GM10248 (cell line): ENCODE results near the gene ROBO3.
A peak's percentile ranks its signal among the peaks of the same experiment; 100 is the strongest.

Source experiments
- CTCF ChIA-PET: fragments of 300-600 bp; sonication (Branson Sonifier 250); formaldehyde crosslinking; extraction: SDS; loops from one replicate; lab custom pipeline; 2021; ENCODE audit warnings: antibody characterized with exemption; lab: Yijun Ruan, JAX
- POLR2A ChIA-PET: fragments of 350-650 bp; sonication (Branson Sonifier 250); formaldehyde crosslinking; extraction: SDS; loops from one replicate; lab custom pipeline; 2020; ENCODE audit warnings: antibody characterized with exemption; lab: Yijun Ruan, JAX
- DNase-seq: peaks from one replicate; pipeline ENCODE4 v3.0.0; 2012; ENCODE audit errors: extremely low spot score
- CTCF ChIP-seq: IDR thresholded peaks from 2 replicates; pipeline ENCODE4 v1.5.1; 2012; ENCODE audit warnings: mild to moderate bottlenecking, low read depth; ENCODE audit errors: extremely low read depth, missing control alignments, control extremely low read depth

ROBO3 gene

GRCh38 chr11:124873951-124874350 lies 8.7 kb downstream of the ROBO3 start:
- ChIA-PET CTCF (interaction anchor here (0.7 kb wide), 1 partner anchor 230 kb away, joined by 3 read pairs; no protein-coding TSS in a partner anchor), POLR2A (no interaction called here)
- no peak for TF ChIP-seq CTCF
- DNase-seq = no peak

- no peak for TF ChIP-seq CTCF
- POLR2A ChIA-PET = no interaction called here
- DNase-seq = no peak
- CTCF ChIA-PET = interaction anchor here (0.7 to 2.1 kb wide), 2 partner anchors 13 to 231 kb away, joined by 3 to 19 read pairs; no protein-coding TSS in a partner anchor
Observed at GRCh38 chr11:124874571-124875255, 9.5 kb downstream of the ROBO3 start.

- ChIA-PET CTCF (interaction anchor here (1.2 to 2.1 kb wide), 7 partner anchors 9 to 478 kb away, joined by 3 to 28 read pairs (median 7); no protein-coding TSS in a partner anchor), POLR2A (no interaction called here)
- TF ChIP-seq CTCF = no peak
- no peak for DNase-seq
Observed at GRCh38 chr11:124875401-124875800, 10.2 kb downstream of the ROBO3 start.

GRCh38 chr11:124875943-124876817 lies 10.9 kb downstream of the ROBO3 start:
- POLR2A ChIA-PET = interaction anchor here (0.7 kb wide), 1 partner anchor 58 kb away, joined by 6 read pairs; no protein-coding TSS in a partner anchor
- DNase-seq = peak; percentile 91
- TF ChIP-seq CTCF = peak; percentile 93

GRCh38 chr11:124876818-124877630 lies 11.8 kb downstream of the ROBO3 start:
- ChIA-PET CTCF (interaction anchor here (0.6 to 2.1 kb wide), 38 partner anchors 8 to 550 kb away, joined by 3 to 28 read pairs (median 4); partner anchors contain the start of genes HEPN1, ROBO4 and TBRG1), POLR2A (no interaction called here)
- DNase-seq = peak; percentile 24
- TF ChIP-seq CTCF = no peak

More at GRCh38 chr11:124875943-124876817, 10.9 kb downstream of the ROBO3 start:
- CTCF ChIA-PET = interaction anchor here (0.6 to 2.1 kb wide), 37 partner anchors 8 to 551 kb away, joined by 3 to 28 read pairs (median 4); partner anchors contain the start of genes HEPN1, ROBO4 and TBRG1

- ChIA-PET CTCF (interaction anchor here (1.0 to 1.4 kb wide), 2 partner anchors 10 to 25 kb away, joined by 3 to 4 read pairs; no protein-coding TSS in a partner anchor), POLR2A (no interaction called here)
- no peak for TF ChIP-seq CTCF
- peak; percentile 16 for DNase-seq
Observed at GRCh38 chr11:124877631-124877909, 12.3 kb downstream of the ROBO3 start.
